Endothelial cell of umbilical vein (primary cell): Measurements from ENCODE around the gene CSE1L. TPM values are rescaled to one million over a fixed set of nuclear protein-coding genes. Genes with fewer than 3 reads are reported as not detected.

Source experiments
- BruUV-seq: library from RNA; stranded (reverse); fragments of 400-500 nt; replicated peaks from 2 replicates; lab custom pipeline; 2021; lab: Mats Ljungman, UMichigan
- CTCF ChIA-PET: fragments of 300-600, 350-600 bp; sonication (Branson Sonifier 250); formaldehyde crosslinking; loops from one replicate; lab custom pipeline; 2021; ENCODE audit warnings: antibody characterized with exemption, inconsistent platforms; lab: Charles Lee
- POLR2A ChIA-PET: fragments of 300-600, 350-600 bp; sonication (Branson Sonifier 250); formaldehyde crosslinking; loops from one replicate; lab custom pipeline; 2021; ENCODE audit warnings: antibody characterized with exemption, inconsistent platforms; lab: Charles Lee
- DNase-seq: peaks from one replicate; pipeline ENCODE4 v3.0.0-alpha.2; 2011; ENCODE audit warnings: low read depth, low spot score
- FAIRE-seq: peaks from 2 replicates; lab custom pipeline; 2011; peaks lifted over from hg19 to GRCh38; lab: Jason Lieb, UNC
- H2AFZ ChIP-seq: 2 replicates; pipeline ENCODE4 v1.6.0; 2012; ENCODE audit warnings: low read depth, low read length, control low read depth, inconsistent platforms
- H3K27ac ChIP-seq: 2 replicates; pipeline ENCODE4 v1.5.1; 2011; ENCODE audit warnings: low read depth, mild to moderate bottlenecking, control low read depth, low read length, moderate library complexity; ENCODE audit not compliant: insufficient read depth
- H3K27me3 ChIP-seq, 2 experiments: 2 replicates each; pipeline versions ENCODE4 v1.6.0 to v1.6.1; 2011; ENCODE audit warnings: low read length in 2 of 2, mixed read lengths in 1 of 2; ENCODE audit not compliant: control insufficient read depth in 2 of 2, insufficient read depth in 2 of 2
- H3K36me3 ChIP-seq, 2 experiments: 2 replicates in 1 of 2; 3 replicates in 1 of 2; pipeline ENCODE4 v1.5.1; 2011; ENCODE audit warnings: low read length in 2 of 2, mild to moderate bottlenecking in 1 of 2, moderate library complexity in 1 of 2; ENCODE audit not compliant: control insufficient read depth in 2 of 2, insufficient read depth in 2 of 2; ENCODE audit errors: extremely low read depth in 1 of 2
- H3K4me1 ChIP-seq: 3 replicates; pipeline ENCODE4 v1.5.1; 2011; ENCODE audit warnings: mild to moderate bottlenecking, low read length; ENCODE audit not compliant: control insufficient read depth, insufficient read depth; ENCODE audit errors: extremely low read depth
- H3K4me2 ChIP-seq: 2 replicates; pipeline ENCODE4 v1.6.1; 2011; ENCODE audit warnings: low read length, control low read depth, mixed read lengths; ENCODE audit not compliant: insufficient read depth
- H3K4me3 ChIP-seq, 3 experiments: fragments of 200-600 bp in 1 of 3; sonication (generic), shearing (Covaris generic) in 1 of 3; replicated peaks in 1 of 3; 2 replicates each; pipeline ENCODE4 v1.5.1; 2011 to 2016; ENCODE audit warnings: control low read depth in 3 of 3, low read length in 3 of 3, mild to moderate bottlenecking in 2 of 3, inconsistent platforms in 1 of 3, low read depth in 1 of 3, moderate library complexity in 1 of 3; ENCODE audit not compliant: insufficient read depth in 1 of 3
- H3K79me2 ChIP-seq: 2 replicates; pipeline ENCODE4 v1.6.0; 2012; ENCODE audit warnings: low read length, inconsistent platforms; ENCODE audit not compliant: control insufficient read depth, insufficient read depth
- H3K9ac ChIP-seq: replicated peaks from 2 replicates; pipeline ENCODE3; 2011; ENCODE audit warnings: low read length, control low read depth; ENCODE audit not compliant: insufficient read depth; ENCODE audit errors: extremely low read depth
- H3K9me1 ChIP-seq: replicated peaks from 3 replicates; pipeline ENCODE4 v1.6.0; 2011; ENCODE audit warnings: mild to moderate bottlenecking, low read length; ENCODE audit not compliant: control insufficient read depth, insufficient read depth; ENCODE audit errors: extremely low read depth
- H3K9me3 ChIP-seq: replicated peaks from 2 replicates; pipeline ENCODE4 v1.5.1; 2012; ENCODE audit warnings: low read length, inconsistent platforms; ENCODE audit not compliant: control insufficient read depth, insufficient read depth
- H4K20me1 ChIP-seq: replicated peaks from 2 replicates; pipeline ENCODE3; 2011; ENCODE audit warnings: mild to moderate bottlenecking, low read length; ENCODE audit not compliant: control insufficient read depth, insufficient read depth; ENCODE audit errors: extremely low read depth
- EZH2 ChIP-seq: IDR thresholded peaks from 2 replicates; pipeline ENCODE4 v1.6.1; 2012; ENCODE audit warnings: borderline replicate concordance, low read depth, mild to moderate bottlenecking, moderate library complexity, low read length, inconsistent platforms; ENCODE audit not compliant: severe bottlenecking
- FOS ChIP-seq: IDR thresholded peaks from 2 replicates; pipeline ENCODE4 v1.6.1; 2011; ENCODE audit warnings: mild to moderate bottlenecking, low read length, moderate library complexity, borderline replicate concordance; ENCODE audit not compliant: insufficient read depth
- GATA2 ChIP-seq: IDR thresholded peaks from 2 replicates; pipeline ENCODE4 v1.7.0; 2011; ENCODE audit warnings: low read depth, mild to moderate bottlenecking, moderate library complexity, mixed read lengths, low read length; ENCODE audit not compliant: insufficient read length, insufficient read depth
- JUN ChIP-seq: IDR thresholded peaks from 2 replicates; pipeline ENCODE4 v1.6.1; 2011; ENCODE audit warnings: borderline replicate concordance, low read depth; ENCODE audit not compliant: insufficient read length, insufficient read depth
- MAX ChIP-seq: IDR thresholded peaks from 2 replicates; pipeline ENCODE4 v1.6.1; 2011; ENCODE audit not compliant: insufficient read depth, insufficient read length
- MYC ChIP-seq: IDR thresholded peaks from one replicate; pipeline ENCODE4 v1.6.1; 2011; ENCODE audit warnings: mild to moderate bottlenecking, low read depth, low read length
- POLR2A ChIP-seq: IDR thresholded peaks from 2 replicates; pipeline ENCODE4 v1.6.1; 2012; ENCODE audit warnings: low read depth, mild to moderate bottlenecking, control low read depth, low read length
- POLR2AphosphoS5 ChIP-seq: IDR thresholded peaks from 2 replicates; pipeline ENCODE4 v1.6.1; 2012; ENCODE audit warnings: low read depth, mild to moderate bottlenecking, control low read depth, low read length, moderate library complexity; ENCODE audit not compliant: insufficient read depth
- dilution Hi-C: fragments of 300-500 bp; cut with MboI; formaldehyde crosslinking; loops from one replicate; pipeline ENCODE4 v1.15.0; 2019; ENCODE audit warnings: low sequenced_read_pairs; ENCODE audit not compliant: extremely low pct_ligation_motif_present
- intact Hi-C: fragments of 100-400 bp; cut with micrococcal nuclease; formaldehyde crosslinking; loops from one replicate; pipeline ENCODE4 v1.10.0; 2022
- polyA plus RNA-seq, 4 experiments: library from polyadenylated mRNA; depleted of rRNA in 3 of 4; stranded (reverse) in 3 of 4; unstranded in 1 of 4; fragments of >200 nt; gene quantifications; 2 replicates each; pipeline versions ENCODE4 v1.2.1 to v1.2.3, GENCODE V29; 2011 to 2012; ENCODE audit warnings: missing spikeins in 1 of 4
- total RNA-seq: library from RNA; stranded (reverse); gene quantifications from 2 replicates; pipeline ENCODE4 v1.2.3, GENCODE V29; 2021
- TF ChIP-seq, protein P1 (sequence below), 2 donors: IDR thresholded peaks; 1 replicate in 1 of 2; 2 replicates in 1 of 2; pipeline ENCODE4 v1.5.1; 2011; ENCODE audit warnings: low read length in 2 of 2, mild to moderate bottlenecking in 2 of 2, moderate library complexity in 2 of 2, control low read depth in 1 of 2, inconsistent platforms in 1 of 2, low read depth in 1 of 2; ENCODE audit not compliant: insufficient read depth in 1 of 2; ENCODE audit errors: extremely low read depth in 1 of 2

Gene CSE1L
- total and polyA plus RNA-seq, 2 donors (not counting 3 experiments of a cell fraction or from before 2014, with no cell fraction given), result 35.1 to 118 TPM

GRCh38 chr20:49118307-49118706, 72.2 kb downstream of the CSE1L start:
- H3K27ac ChIP-seq, result no peak overlapping the region
- no peak overlapping the region for H3K4me2 ChIP-seq
- no peaks in the 10 kb centered on the region for H3K4me1 ChIP-seq
- no peaks in the 10 kb centered on the region for H3K27me3 ChIP-seq
- peaks cover 21 to 43% of the 10 kb centered on the region in 2 experiments for H3K36me3 ChIP-seq
- CTCF ChIA-PET, result interaction anchor here (1.2 to 2.1 kb wide), 2 partner anchors 10 to 19 kb away, joined by 3 to 6 read pairs; no protein-coding TSS in a partner anchor
- no peaks in the 10 kb centered on the region for H3K9me3 ChIP-seq
- no peak for TF ChIP-seq EZH2
- TF ChIP-seq MAX, result no peak
- TF ChIP-seq POLR2A, result no peak
- TF ChIP-seq, protein P1, sequence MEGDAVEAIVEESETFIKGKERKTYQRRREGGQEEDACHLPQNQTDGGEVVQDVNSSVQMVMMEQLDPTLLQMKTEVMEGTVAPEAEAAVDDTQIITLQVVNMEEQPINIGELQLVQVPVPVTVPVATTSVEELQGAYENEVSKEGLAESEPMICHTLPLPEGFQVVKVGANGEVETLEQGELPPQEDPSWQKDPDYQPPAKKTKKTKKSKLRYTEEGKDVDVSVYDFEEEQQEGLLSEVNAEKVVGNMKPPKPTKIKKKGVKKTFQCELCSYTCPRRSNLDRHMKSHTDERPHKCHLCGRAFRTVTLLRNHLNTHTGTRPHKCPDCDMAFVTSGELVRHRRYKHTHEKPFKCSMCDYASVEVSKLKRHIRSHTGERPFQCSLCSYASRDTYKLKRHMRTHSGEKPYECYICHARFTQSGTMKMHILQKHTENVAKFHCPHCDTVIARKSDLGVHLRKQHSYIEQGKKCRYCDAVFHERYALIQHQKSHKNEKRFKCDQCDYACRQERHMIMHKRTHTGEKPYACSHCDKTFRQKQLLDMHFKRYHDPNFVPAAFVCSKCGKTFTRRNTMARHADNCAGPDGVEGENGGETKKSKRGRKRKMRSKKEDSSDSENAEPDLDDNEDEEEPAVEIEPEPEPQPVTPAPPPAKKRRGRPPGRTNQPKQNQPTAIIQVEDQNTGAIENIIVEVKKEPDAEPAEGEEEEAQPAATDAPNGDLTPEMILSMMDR (IDR thresholded peaks at IDR 0.05; ENCODE audit: extremely low read depth in 1 of 2, insufficient read depth in 1 of 2, low read depth in 1 of 2, low read length in 2 of 2), result no peak
- no peak for TF ChIP-seq FOS
- TF ChIP-seq MYC, result no peak
- no peak for TF ChIP-seq JUN
- no peak for TF ChIP-seq POLR2AphosphoS5
- no peak for TF ChIP-seq GATA2
- intact Hi-C loops (no loop called here), dilution Hi-C loops (no loop called here)
- H3K79me2 ChIP-seq, result no peaks in the 10 kb centered on the region
- POLR2A ChIA-PET, result interaction anchor here (0.6 kb wide), 1 partner anchor 76 kb away, joined by 4 read pairs; no protein-coding TSS in a partner anchor
- BruUV-seq, result no TSS peak
- H4K20me1 ChIP-seq, result no peaks in the 10 kb centered on the region
- H3K9me1 ChIP-seq, result no peaks in the 10 kb centered on the region
- FAIRE-seq (no peak), DNase-seq (no peak)
- no peak overlapping the region for H2AFZ ChIP-seq
- no peak overlapping the region for H3K4me3 ChIP-seq
- H3K9ac ChIP-seq, result no peak overlapping the region
